SK-N-MC (cell line): Measurements from ENCODE around the gene ZDHHC14.

Experiments
- EZH2 ChIP-seq: fragments of 200-600 bp; sonication (generic); IDR thresholded peaks from one replicate; pipeline ENCODE4 v1.6.1; 2017; ENCODE audit warnings: antibody characterized with exemption
- FOXP2 ChIP-seq: optimal IDR thresholded peaks from 2 replicates; pipeline ENCODE3; 2011; ENCODE audit warnings: mild to moderate bottlenecking, moderate library complexity; ENCODE audit not compliant: insufficient read depth; ENCODE audit errors: extremely low read length, control extremely low read depth
- POLR2AphosphoS5 ChIP-seq: IDR thresholded peaks from 2 replicates; pipeline ENCODE4 v1.6.1; 2012; ENCODE audit warnings: mild to moderate bottlenecking, low read depth, low read length, borderline replicate concordance

DNA sequence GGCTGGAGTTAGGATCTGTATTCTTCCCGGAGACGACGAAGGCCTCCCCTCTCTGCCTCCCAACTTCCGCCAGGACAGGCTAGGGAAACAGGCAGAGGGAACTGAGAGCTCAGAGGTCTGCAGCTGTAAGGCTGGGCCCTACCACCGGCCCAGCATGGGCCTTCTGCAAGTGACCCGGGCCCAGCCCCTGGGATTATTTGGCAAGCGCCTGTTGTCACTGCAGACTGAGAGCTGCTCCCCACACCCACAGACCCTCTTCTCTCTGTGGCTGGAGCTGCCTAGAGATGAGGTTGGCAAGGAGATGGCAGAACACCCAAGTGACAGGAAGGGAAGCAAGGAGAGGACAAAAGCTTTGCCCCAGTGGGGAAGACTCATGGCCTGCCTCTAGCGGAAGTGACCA is 212.6 kb downstream of the ZDHHC14 start:
- TF ChIP-seq POLR2AphosphoS5 (no peak), EZH2 (no peak), FOXP2 (no peak)
